Ovary (tissue), 9 donors: ENCODE measurements around the gene MAP7D3. TPM values are rescaled to one million over a fixed set of nuclear protein-coding genes. Genes with fewer than 3 reads are reported as not detected.

ENCODE experiments used
- DNase-seq, 5 donors: peaks; one replicate each; pipeline ENCODE4 v3.0.0-alpha.2; 2019 to 2020
- H3K27ac ChIP-seq, 2 donors: fragments of 200-600 bp; one replicate each; pipeline versions ENCODE4 v1.5.1 to v1.8.0; 2019 to 2022
- H3K27me3 ChIP-seq: fragments of 200-600 bp; one replicate; pipeline ENCODE4 v1.8.0; 2022
- H3K36me3 ChIP-seq: fragments of 200-600 bp; sonication (generic); one replicate; pipeline ENCODE4 v1.5.1; 2019
- H3K4me1 ChIP-seq: one replicate; pipeline ENCODE4 v1.8.1; 2013; ENCODE audit warnings: mild to moderate bottlenecking, moderate library complexity; ENCODE audit not compliant: insufficient read depth
- H3K4me3 ChIP-seq: fragments of 200-600 bp; sonication (generic); one replicate; pipeline ENCODE4 v1.5.1; 2017
- H3K9me3 ChIP-seq, 2 donors: fragments of 200-600 bp in 1 of 2; sonication (generic) in 1 of 2; one replicate each; pipeline versions ENCODE4 v1.5.1 to v1.8.1; 2013 to 2019; ENCODE audit warnings: mild to moderate bottlenecking in 1 of 2, moderate library complexity in 1 of 2
- EP300 ChIP-seq: sonication (generic); formaldehyde crosslinking; IDR thresholded peaks from one replicate; pipeline ENCODE4 v1.6.1; 2017; ENCODE audit warnings: antibody characterized with exemption
- POLR2A ChIP-seq: fragments of 450-650 bp; IDR thresholded peaks from one replicate; pipeline ENCODE4 v1.6.1; 2017; ENCODE audit warnings: antibody characterized with exemption, mild to moderate bottlenecking, moderate library complexity
- WGBS, 3 donors: extraction: QIAGEN DNeasy Blood & Tissue Kit in 1 of 3; methylation state at CpG; one replicate each; pipeline versions ENCODE4 v1.1.5 to v1.1.7; 2013 to 2017; 5-methylcytosine and 5-hydroxymethylcytosine counted together
- intact Hi-C, 4 donors: fragments of 100-400 bp; cut with DNase I; formaldehyde crosslinking; loops; one replicate each; pipeline versions ENCODE4 v1.11.0 to v1.15.1; 2022 to 2023
- polyA plus RNA-seq, 2 donors: library from polyadenylated mRNA; stranded (reverse); fragments of 200-250 nt in 1 of 2; fragments of 350-450 nt in 1 of 2; fragmentation: Illumina TruSeq in 1 of 2; extraction: RNeasy Lipid Tissue Mini Kit (QIAGEN cat#74804) in 1 of 2; gene quantifications; one replicate each; pipeline ENCODE4 v1.2.3, GENCODE V29; 2013 to 2014
- total RNA-seq, 7 donors: library from RNA; depleted of rRNA in 2 of 7; stranded (reverse); fragments of >200 nt in 2 of 7; fragmentation: NEBNext Ultra II Directional in 3 of 7; extraction: Animal tissue kit (Norgen Biotek cat#: 25700) in 3 of 7; gene quantifications; one replicate each; pipeline versions ENCODE4 v1.1.0 to v1.2.4, GENCODE V29; 2016 to 2023
- TF ChIP-seq, protein P1 (sequence below), 3 donors: fragments of 450-650 bp in 2 of 3; fragments of 200-600 bp in 1 of 3; IDR thresholded peaks; one replicate each; pipeline versions ENCODE4 v1.5.1 to v1.8.0; 2016 to 2022; ENCODE audit warnings: antibody characterized with exemption in 3 of 3, mild to moderate bottlenecking in 1 of 3
- donor health status: DM: no; HTN: no; CAD: no; lungs with moderate emphysema.
- donor health status: DM: no; HTN: no; CAD: no.
- donor health status: Bipolar disorder and iron deficiency.
- donor health status: DM: yes; HTN: yes; CAD: no.
- donor health status: DM: no; HTN: no; CAD: no.
- donor health status: DM: yes; HTN: yes; CAD: no.

MAP7D3 gene
- total and polyA plus RNA-seq, 9 donors, result 11.6 to 42.3 (median 29.3) TPM

DNA sequence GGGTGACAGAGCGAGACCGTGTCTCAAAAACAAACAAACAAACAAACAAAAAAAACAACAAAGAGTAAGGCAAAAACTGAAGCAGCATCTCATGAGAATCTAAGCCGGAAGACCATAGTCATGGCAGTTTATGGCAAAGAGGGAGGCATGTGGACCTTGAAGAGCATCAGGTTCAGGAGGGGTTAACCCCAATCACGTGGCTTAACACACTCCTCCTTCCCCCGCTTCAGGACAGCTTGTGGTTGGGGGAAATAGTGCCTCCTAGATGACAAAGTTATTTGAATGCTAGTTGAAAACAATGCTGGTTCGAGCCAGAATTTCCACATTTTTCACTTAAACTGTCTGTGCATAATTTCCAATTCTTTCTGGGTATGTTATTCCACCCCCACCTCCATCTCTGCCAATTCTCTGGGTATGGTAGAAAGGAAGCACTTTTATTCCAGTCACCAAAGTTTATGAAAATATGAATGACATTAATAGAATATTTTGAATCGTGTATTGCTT is 11.7 kb upstream of the MAP7D3 start:
- Histone ChIP-seq H3K9me3 (no peaks in the 10 kb centered on the region), H3K36me3 (no peaks in the 10 kb centered on the region), H3K27me3 (no peaks in the 10 kb centered on the region), H3K4me3 (no peak overlapping the region), H3K4me1 (peaks cover 7% of the 10 kb centered on the region), H3K27ac (peak overlapping the region in 1 of 2 donors; percentile 18)
- WGBS, 3 donors, result 53 to 57% (median 57%) methylated on average over 7 of the region's 7 CpGs
- TF ChIP-seq EP300, result no peak
- TF ChIP-seq, protein P1, sequence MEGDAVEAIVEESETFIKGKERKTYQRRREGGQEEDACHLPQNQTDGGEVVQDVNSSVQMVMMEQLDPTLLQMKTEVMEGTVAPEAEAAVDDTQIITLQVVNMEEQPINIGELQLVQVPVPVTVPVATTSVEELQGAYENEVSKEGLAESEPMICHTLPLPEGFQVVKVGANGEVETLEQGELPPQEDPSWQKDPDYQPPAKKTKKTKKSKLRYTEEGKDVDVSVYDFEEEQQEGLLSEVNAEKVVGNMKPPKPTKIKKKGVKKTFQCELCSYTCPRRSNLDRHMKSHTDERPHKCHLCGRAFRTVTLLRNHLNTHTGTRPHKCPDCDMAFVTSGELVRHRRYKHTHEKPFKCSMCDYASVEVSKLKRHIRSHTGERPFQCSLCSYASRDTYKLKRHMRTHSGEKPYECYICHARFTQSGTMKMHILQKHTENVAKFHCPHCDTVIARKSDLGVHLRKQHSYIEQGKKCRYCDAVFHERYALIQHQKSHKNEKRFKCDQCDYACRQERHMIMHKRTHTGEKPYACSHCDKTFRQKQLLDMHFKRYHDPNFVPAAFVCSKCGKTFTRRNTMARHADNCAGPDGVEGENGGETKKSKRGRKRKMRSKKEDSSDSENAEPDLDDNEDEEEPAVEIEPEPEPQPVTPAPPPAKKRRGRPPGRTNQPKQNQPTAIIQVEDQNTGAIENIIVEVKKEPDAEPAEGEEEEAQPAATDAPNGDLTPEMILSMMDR (IDR thresholded peaks at IDR 0.05), result no peak
- TF ChIP-seq POLR2A, result no peak
- intact Hi-C loops, result loop anchor here in 2 of 4 donors (2.0 to 10.0 kb wide), 3 partner anchors 58 to 234 kb away; partner anchors contain the start of gene BRS3 (in 1 of the 2)
- no peak for DNase-seq

DNA sequence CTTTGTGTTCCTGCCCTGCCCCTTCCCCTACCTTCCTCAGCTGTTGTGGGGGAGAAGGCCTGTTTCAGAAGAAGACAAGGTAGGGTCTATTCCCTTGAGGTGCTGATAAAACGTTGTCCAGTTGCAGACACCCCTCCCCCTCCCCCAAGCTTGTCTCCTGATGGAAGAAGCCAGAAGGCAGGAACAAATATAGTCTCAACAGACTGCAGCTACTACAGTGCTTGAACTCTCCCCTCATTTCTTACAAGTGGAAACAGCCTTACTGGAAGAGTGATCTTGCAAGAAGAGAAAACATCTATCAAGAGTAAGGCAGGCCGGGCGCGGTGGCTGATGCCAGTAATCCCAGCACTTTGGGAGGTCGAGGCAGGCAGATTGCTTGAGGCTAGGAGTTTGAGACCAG is 11.0 kb upstream of the MAP7D3 start:
- Histone ChIP-seq H3K4me3 (no peak overlapping the region), H3K36me3 (no peaks in the 10 kb centered on the region), H3K4me1 (peaks cover 7% of the 10 kb centered on the region), H3K27ac (peak overlapping the region in 1 of 2 donors; percentile 18), H3K27me3 (no peaks in the 10 kb centered on the region), H3K9me3 (no peaks in the 10 kb centered on the region)
- peak in 3 of 5 donors; percentile 28 to 46 (median 37) for DNase-seq
- intact Hi-C loops, result loop anchor here in 2 of 4 donors (2.0 to 10.0 kb wide), 3 partner anchors 57 to 233 kb away; partner anchors contain the start of gene BRS3 (in 1 of the 2)
- 46 to 52% (median 51%) methylated on average over 5 of the region's 5 CpGs for WGBS, 3 donors
- TF ChIP-seq EP300 (no peak), POLR2A (no peak)
- TF ChIP-seq, protein P1 (IDR thresholded peaks at IDR 0.05), result no peak

DNA sequence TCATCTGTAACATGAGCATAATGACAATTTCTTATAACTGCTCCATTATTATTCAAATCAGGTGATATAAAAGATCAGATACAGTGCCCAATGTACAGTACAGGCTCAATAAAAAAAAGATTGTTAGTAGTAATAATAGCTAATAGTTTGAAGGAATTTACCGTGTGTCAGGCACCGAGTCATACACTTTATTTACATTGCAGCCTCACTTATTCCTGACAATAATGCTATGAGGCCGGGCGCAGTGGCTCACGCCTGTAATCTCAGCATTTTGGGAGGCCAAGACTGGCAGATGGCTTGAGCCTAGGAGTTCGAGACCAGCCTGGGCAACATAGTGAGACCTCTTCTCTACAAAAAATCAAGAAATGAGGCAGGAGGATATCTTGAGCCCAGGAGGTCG is 10.1 kb upstream of the MAP7D3 start:
- DNase-seq, result no peak
- TF ChIP-seq POLR2A, result no peak
- Histone ChIP-seq H3K36me3 (no peaks in the 10 kb centered on the region), H3K27me3 (no peaks in the 10 kb centered on the region), H3K9me3 (no peaks in the 10 kb centered on the region), H3K27ac (peak overlapping the region in 1 of 2 donors; percentile 4), H3K4me3 (no peak overlapping the region), H3K4me1 (peaks cover 7% of the 10 kb centered on the region)
- intact Hi-C loops, result loop anchor here in 2 of 4 donors (10.0 kb wide), 2 partner anchors 57 to 223 kb away; partner anchors contain the start of gene BRS3 (in 1 of the 2)
- 73 to 84% (median 79%) methylated on average over 7 of the region's 7 CpGs for WGBS, 3 donors

DNA sequence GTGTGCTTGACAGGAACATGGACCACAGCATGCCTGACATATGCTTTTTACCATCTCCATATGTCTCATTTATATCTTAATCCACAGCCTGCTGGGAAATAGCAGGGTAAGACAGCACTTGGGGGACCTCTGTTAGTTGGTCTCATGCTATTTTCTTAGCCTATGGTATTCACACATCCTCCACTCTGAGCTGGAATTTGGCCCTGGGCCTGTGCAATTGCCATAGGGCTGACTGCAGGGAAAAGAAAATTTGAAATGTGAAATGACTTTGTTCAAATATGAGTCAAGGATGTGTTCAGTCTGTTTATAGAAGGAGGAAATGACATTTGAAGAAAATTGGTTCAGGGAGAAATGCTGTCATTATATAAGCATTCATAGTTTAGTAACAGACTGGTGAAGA is 9.6 kb upstream of the MAP7D3 start:
- Histone ChIP-seq H3K4me1 (peaks cover 7% of the 10 kb centered on the region), H3K27me3 (no peaks in the 10 kb centered on the region), H3K9me3 (no peaks in the 10 kb centered on the region), H3K4me3 (no peak overlapping the region), H3K36me3 (no peaks in the 10 kb centered on the region), H3K27ac (peak overlapping the region in 1 of 2 donors; percentile 4)
- intact Hi-C loops, result loop anchor here in 2 of 4 donors (10.0 kb wide), 2 partner anchors 56 to 224 kb away; partner anchors contain the start of gene BRS3 (in 1 of the 2)
- no peak for DNase-seq
- TF ChIP-seq, protein P1 (IDR thresholded peaks at IDR 0.05), result no peak
- no peak for TF ChIP-seq POLR2A
- TF ChIP-seq EP300, result no peak

DNA sequence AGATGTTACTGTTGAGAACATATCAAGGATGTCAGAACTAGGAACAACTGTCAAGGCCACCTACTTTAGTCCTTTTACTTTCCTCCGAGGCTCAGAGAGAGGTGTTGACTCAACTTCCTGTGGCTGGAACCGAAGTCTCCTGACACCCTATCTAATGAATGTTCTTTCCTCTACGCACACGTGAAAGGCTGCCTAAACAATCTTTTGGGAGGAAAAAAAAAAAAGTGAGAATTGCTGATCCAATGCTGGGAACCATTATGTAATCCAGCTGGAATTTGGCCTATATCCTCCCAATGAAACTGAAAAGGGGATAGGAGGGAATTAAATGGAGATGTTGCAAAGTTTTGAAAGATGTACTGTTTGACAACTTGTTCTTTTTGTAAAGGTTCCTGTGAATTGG is 8.3 kb upstream of the MAP7D3 start:
- peak in 1 of 5 donors; percentile 39 for DNase-seq
- Histone ChIP-seq H3K9me3 (no peaks in the 10 kb centered on the region), H3K4me3 (no peak overlapping the region), H3K27ac (peak overlapping the region in 1 of 2 donors; percentile 56), H3K27me3 (no peaks in the 10 kb centered on the region), H3K4me1 (peaks cover 7% of the 10 kb centered on the region), H3K36me3 (no peaks in the 10 kb centered on the region)
- TF ChIP-seq EP300 (peak; percentile 36), POLR2A (no peak)
- WGBS, 3 donors, result 17 to 27% (median 26%) methylated on average over 4 of the region's 4 CpGs
- intact Hi-C loops, result no loop called here
